ENCODE results near the gene GRAMD4. TPM values are rescaled to one million over a fixed set of nuclear protein-coding genes. Genes with fewer than 3 reads are reported as not detected.

Gene GRAMD4
- total and polyA plus RNA-seq, 10 of the 15 experiments (the other 5 are each of a cell fraction or from before 2014, with no cell fraction given) = 0.21 to 45.5 (median 10.6) TPM

GRCh38 chr22:46627806-46628482 is 7.8 kb downstream of the GRAMD4 start (continued):
- TF ChIP-seq ZBTB4 (CRISPR knock-in tag; IDR thresholded peaks at IDR 0.05) = no peak
- TF ChIP-seq BHLHE40 (IDR thresholded peaks at IDR 0.05; ENCODE audit: borderline replicate concordance in 1 of 2, low read depth in 2 of 2, low read length in 1 of 2) = no peak
- no peak for TF ChIP-seq RELB (IDR thresholded peaks at IDR 0.05; ENCODE audit: low read depth)

- intact Hi-C loops (cut with micrococcal nuclease; ENCODE audit: unreplicated experiment) = no loop called here
- Histone ChIP-seq H3K4me2 (ENCODE audit: control insufficient read depth, insufficient read depth) (no peak overlapping the region), H3K36me3 (ENCODE audit: control insufficient read depth in 2 of 2, insufficient read depth in 2 of 2, low read length in 1 of 2) (peaks cover 0 to 11% of the 10 kb centered on the region in 2 experiments; a peak in 2 of 4 replicates), H3K9ac (ENCODE audit: control insufficient read depth, insufficient read depth, low read length) (no peak overlapping the region), H3K4me1 (ENCODE audit: control insufficient read depth, insufficient read depth, low read length) (no peaks in the 10 kb centered on the region), H3K27me3 (replicated peaks in 1 of 2; ENCODE audit: control insufficient read depth in 2 of 2, insufficient read depth in 2 of 2, low read length in 1 of 2) (no peaks in the 10 kb centered on the region), H3K27ac (ENCODE audit: control insufficient read depth, insufficient read depth) (no peak overlapping the region), H3K4me3 (no peak overlapping the region), H3K79me2 (ENCODE audit: control insufficient read depth, insufficient read depth, low read length) (no peaks in the 10 kb centered on the region), H3K9me3 (replicated peaks; ENCODE audit: control insufficient read depth, insufficient read depth, low read length) (no peaks in the 10 kb centered on the region), H2AFZ (ENCODE audit: control insufficient read depth, low read depth, low read length) (no peak overlapping the region), H4K20me1 (ENCODE audit: control insufficient read depth, insufficient read depth) (no peaks in the 10 kb centered on the region)
- no peak for DNase-seq (ENCODE audit: low read depth, low spot score)
- 67% methylated on average over 12 of the region's 12 CpGs for WGBS (ENCODE audit: insufficient coverage, insufficient replicate concordance, low lambda C conversion rate, missing lambda C conversion rate)
- in situ Hi-C loops (cut with MboI) = no loop called here
- ChIA-PET CTCF (no interaction called here), POLR2A (interaction anchor here (0.8 kb wide), 1 partner anchor 40 kb away, joined by 3 read pairs; no protein-coding TSS in a partner anchor), SMC1A (ENCODE audit: uncharacterized antibody, unreplicated experiment) (no interaction called here), RAD21 (ENCODE audit: unreplicated experiment) (no interaction called here)
- no peak for FAIRE-seq
- no peak for ATAC-seq
- BruUV-seq (replicated peaks) = no TSS peak
- TF ChIP-seq, protein P1, sequence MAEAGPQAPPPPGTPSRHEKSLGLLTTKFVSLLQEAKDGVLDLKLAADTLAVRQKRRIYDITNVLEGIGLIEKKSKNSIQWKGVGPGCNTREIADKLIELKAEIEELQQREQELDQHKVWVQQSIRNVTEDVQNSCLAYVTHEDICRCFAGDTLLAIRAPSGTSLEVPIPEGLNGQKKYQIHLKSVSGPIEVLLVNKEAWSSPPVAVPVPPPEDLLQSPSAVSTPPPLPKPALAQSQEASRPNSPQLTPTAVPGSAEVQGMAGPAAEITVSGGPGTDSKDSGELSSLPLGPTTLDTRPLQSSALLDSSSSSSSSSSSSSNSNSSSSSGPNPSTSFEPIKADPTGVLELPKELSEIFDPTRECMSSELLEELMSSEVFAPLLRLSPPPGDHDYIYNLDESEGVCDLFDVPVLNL (IDR thresholded peaks at IDR 0.05; ENCODE audit: low read depth, low read length) = no peak
- TF ChIP-seq CTCF (IDR thresholded peaks at IDR 0.05 in 2 of 3, conservative IDR thresholded peaks at IDR 0.05 in 1 of 3; ENCODE audit: control insufficient read depth in 2 of 3, extremely low read depth in 1 of 3, insufficient read depth in 1 of 3, low read depth in 3 of 3, low read length in 3 of 3) (no peak), ZBTB40 (IDR thresholded peaks at IDR 0.05; ENCODE audit: borderline replicate concordance) (no peak), POU2F2 (IDR thresholded peaks at IDR 0.05; ENCODE audit: borderline replicate concordance, low read depth, low read length) (no peak)
Observed at GRCh38 chr22:46628756-46629155, 8.6 kb downstream of the GRAMD4 start.
